OCI-LY1 (cell line): ENCODE data around the gene PDS5B.

Experiments
- EZH2 ChIP-seq: fragments of 200-600 bp; sonication (generic), shearing (Covaris generic); IDR thresholded peaks from 2 replicates; pipeline ENCODE4 v1.8.0; 2017; ENCODE audit warnings: borderline replicate concordance, mixed run types, mild to moderate bottlenecking, antibody characterized with exemption, low read length, moderate library complexity, mixed read lengths
- TF ChIP-seq, protein P1 (sequence below): fragments of 200-600 bp; sonication (generic), shearing (Covaris generic); IDR thresholded peaks from 2 replicates; pipeline ENCODE4 v1.5.1; 2017; ENCODE audit warnings: mild to moderate bottlenecking, antibody characterized with exemption, low read length, moderate library complexity, mixed read lengths

DNA sequence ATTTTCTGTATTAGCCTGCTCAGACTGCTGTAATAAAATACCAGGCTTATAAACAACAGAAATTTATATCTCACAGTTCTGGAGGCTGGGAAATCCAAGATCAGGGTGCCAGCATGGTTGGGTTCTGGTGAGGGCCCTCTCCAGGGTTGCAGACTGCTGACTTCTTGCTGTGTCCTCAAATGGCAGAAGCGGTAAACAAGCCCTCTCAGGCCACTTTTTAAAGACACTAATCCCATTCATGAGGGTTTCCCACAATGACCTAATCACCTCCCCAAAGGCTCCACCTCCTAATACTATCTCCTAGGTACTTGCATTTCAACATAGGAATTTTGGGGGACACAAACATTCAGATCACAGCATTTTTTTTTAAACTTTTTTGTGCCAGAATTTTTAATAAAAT lies 159.3 kb downstream of the PDS5B start:
- TF ChIP-seq, protein P1, sequence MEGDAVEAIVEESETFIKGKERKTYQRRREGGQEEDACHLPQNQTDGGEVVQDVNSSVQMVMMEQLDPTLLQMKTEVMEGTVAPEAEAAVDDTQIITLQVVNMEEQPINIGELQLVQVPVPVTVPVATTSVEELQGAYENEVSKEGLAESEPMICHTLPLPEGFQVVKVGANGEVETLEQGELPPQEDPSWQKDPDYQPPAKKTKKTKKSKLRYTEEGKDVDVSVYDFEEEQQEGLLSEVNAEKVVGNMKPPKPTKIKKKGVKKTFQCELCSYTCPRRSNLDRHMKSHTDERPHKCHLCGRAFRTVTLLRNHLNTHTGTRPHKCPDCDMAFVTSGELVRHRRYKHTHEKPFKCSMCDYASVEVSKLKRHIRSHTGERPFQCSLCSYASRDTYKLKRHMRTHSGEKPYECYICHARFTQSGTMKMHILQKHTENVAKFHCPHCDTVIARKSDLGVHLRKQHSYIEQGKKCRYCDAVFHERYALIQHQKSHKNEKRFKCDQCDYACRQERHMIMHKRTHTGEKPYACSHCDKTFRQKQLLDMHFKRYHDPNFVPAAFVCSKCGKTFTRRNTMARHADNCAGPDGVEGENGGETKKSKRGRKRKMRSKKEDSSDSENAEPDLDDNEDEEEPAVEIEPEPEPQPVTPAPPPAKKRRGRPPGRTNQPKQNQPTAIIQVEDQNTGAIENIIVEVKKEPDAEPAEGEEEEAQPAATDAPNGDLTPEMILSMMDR: no peak
- TF ChIP-seq EZH2: no peak
